K562 (cell line): Measurements from ENCODE around the gene VRK1. TPM values are rescaled to one million over a fixed set of nuclear protein-coding genes. Genes with fewer than 3 reads are reported as not detected.
A peak's percentile ranks its signal among the peaks of the same experiment; 100 is the strongest.

Experiments
- ATF1 ChIP-seq, 2 experiments: fragments of 450-650 bp in 1 of 2; IDR thresholded peaks; 2 replicates each; pipeline ENCODE4 v1.6.1; 2016; ENCODE audit warnings: missing compliant biosample characterization in 1 of 2, missing genetic modification characterization in 1 of 2
- ATF4 ChIP-seq: fragments of 450-650 bp; formaldehyde crosslinking; IDR thresholded peaks from 2 replicates; pipeline ENCODE4 v1.4.0; 2022; ENCODE audit warnings: mild to moderate bottlenecking, moderate library complexity
- BCLAF1 ChIP-seq, 2 experiments: fragments of 450-650 bp in 1 of 2; IDR thresholded peaks; 2 replicates each; pipeline ENCODE4 v1.6.1; 2011 to 2017; ENCODE audit warnings: low read depth in 2 of 2, antibody characterized with exemption in 1 of 2, borderline replicate concordance in 1 of 2, low read length in 1 of 2, mild to moderate bottlenecking in 1 of 2, mixed read lengths in 1 of 2; ENCODE audit not compliant: control insufficient read depth in 1 of 2
- BCOR ChIP-seq: fragments of 450-650 bp; IDR thresholded peaks from 2 replicates; pipeline ENCODE4 v1.6.1; 2016
- CBX5 ChIP-seq: IDR thresholded peaks from 2 replicates; pipeline ENCODE4 v1.6.1; 2014; ENCODE audit warnings: low read depth, borderline replicate concordance
- ERF ChIP-seq: fragments of 450-650 bp; formaldehyde crosslinking; IDR thresholded peaks from 2 replicates; pipeline ENCODE4 v1.4.0; 2020; ENCODE audit warnings: mild to moderate bottlenecking, mixed read lengths
- GABPB2 ChIP-seq: fragments of 250-450 bp; sonication (Bioruptor Pico); conservative IDR thresholded peaks from 2 replicates; pipeline ENCODE4 v1.5.1; 2021; ENCODE audit warnings: mild to moderate bottlenecking
- GATAD2B ChIP-seq: fragments of 450-650 bp; IDR thresholded peaks from 2 replicates; pipeline ENCODE4 v1.6.1; 2017; ENCODE audit warnings: mild to moderate bottlenecking, borderline replicate concordance
- HLTF ChIP-seq: fragments of 450-650 bp; IDR thresholded peaks from 2 replicates; pipeline ENCODE4 v1.6.1; 2016
- PATZ1 ChIP-seq: fragments of 250-450 bp; sonication (Bioruptor Pico); IDR thresholded peaks from 2 replicates; pipeline ENCODE4 v1.5.0; 2020; ENCODE audit warnings: mild to moderate bottlenecking, borderline replicate concordance
- POLR2H ChIP-seq: IDR thresholded peaks from 2 replicates; pipeline ENCODE4 v1.6.1; 2016; ENCODE audit warnings: missing genetic modification characterization, low read depth, mild to moderate bottlenecking, control low read depth, missing compliant biosample characterization, moderate library complexity
- RBM25 ChIP-seq: fragments of 200-400 bp; formaldehyde crosslinking; IDR thresholded peaks from 2 replicates; pipeline ENCODE4 v1.6.1; 2018; ENCODE audit warnings: low read length, low read depth, moderate library complexity; ENCODE audit not compliant: severe bottlenecking
- SMAD1 ChIP-seq: fragments of 150-350 bp; IDR thresholded peaks from 2 replicates; pipeline ENCODE4 v1.6.1; 2014; ENCODE audit warnings: low read length, low read depth; ENCODE audit not compliant: partially characterized antibody
- SREBF1 ChIP-seq: fragments of 150-350 bp; IDR thresholded peaks from 2 replicates; pipeline ENCODE4 v1.6.1; 2014; ENCODE audit warnings: antibody characterized with exemption, low read depth, low read length, borderline replicate concordance
- TRIM28 ChIP-seq: fragments of 450-650 bp; IDR thresholded peaks from 2 replicates; pipeline ENCODE4 v1.6.1; 2017
- ZNF184 ChIP-seq: sonication (generic); formaldehyde crosslinking; IDR thresholded peaks from 2 replicates; pipeline ENCODE4 v1.5.0; 2020; ENCODE audit warnings: missing genetic modification reagents
- ZNF280A ChIP-seq: fragments of 450-650 bp; IDR thresholded peaks from 2 replicates; pipeline ENCODE4 v1.6.1; 2018; ENCODE audit warnings: mild to moderate bottlenecking, low read depth; ENCODE audit not compliant: partially characterized antibody
- ZNF444 ChIP-seq: fragments of 250-450 bp; sonication (Bioruptor Pico); IDR thresholded peaks from 2 replicates; pipeline ENCODE4 v1.4.0; 2020; ENCODE audit warnings: mild to moderate bottlenecking, moderate library complexity
- ZNF77 ChIP-seq: fragments of 250-450 bp; sonication (Bioruptor Pico); IDR thresholded peaks from 2 replicates; pipeline ENCODE4 v1.5.0; 2020
- polyA plus RNA-seq, 8 experiments: library from polyadenylated mRNA; depleted of rRNA in 4 of 8; stranded (reverse) in 5 of 8; unstranded in 3 of 8; fragments of >200 nt; fragmentation: Nextera tagmentation in 2 of 8; fragmentation: Illumina TruSeq in 1 of 8; extraction: Ambion mirVana in 2 of 8; extraction: Trizol in 1 of 8; gene quantifications; 2 replicates each; pipeline versions ENCODE4 v1.2.1 to v1.2.3, GENCODE V29; 2011 to 2014; ENCODE audit warnings: inconsistent platforms in 1 of 8, missing spikeins in 1 of 8
- total RNA-seq, 7 experiments: library from RNA; depleted of rRNA in 6 of 7; stranded (reverse); fragments of >200 nt in 6 of 7; fragmentation: Illumina TruSeq in 2 of 7; extraction: Trizol in 2 of 7; gene quantifications; 2 replicates each; pipeline versions ENCODE4 v1.2.1 to v1.2.3, GENCODE V29; 2011 to 2021; ENCODE audit warnings: low replicate concordance in 1 of 7

The VRK1 gene
- total and polyA plus RNA-seq, 9 of the 15 experiments (the other 6 are each of a cell fraction or from before 2014, with no cell fraction given), result 83.6 to 177 (median 116) TPM

GRCh38 chr14:96909841-96910364, 112.7 kb downstream of the VRK1 start (continued):
- TF ChIP-seq BCLAF1 (IDR thresholded peaks at IDR 0.05; ENCODE audit: borderline replicate concordance in 1 of 2, control insufficient read depth in 1 of 2, low read depth in 2 of 2, low read length in 1 of 2) (no peak), ZNF280A (peak; percentile 56), PATZ1 (CRISPR knock-in tag) (no peak), GABPB2 (CRISPR knock-in tag) (no peak), ZNF77 (no peak), RBM25 (peak; percentile 82), ERF (CRISPR knock-in tag) (no peak), ATF4 (CRISPR knock-in tag) (no peak), CBX5 (peak; percentile 69; the same call in 1 of the 2 replicates), BCOR (peak; percentile 74), ZNF184 (CRISPR knock-in tag) (peak; percentile 97), SREBF1 (no peak), GATAD2B (no peak), ATF1 (CRISPR knock-in tag; IDR thresholded peaks at IDR 0.05) (no peak), ATF1 (tag; IDR thresholded peaks at IDR 0.05) (no peak), ZNF444 (CRISPR knock-in tag) (no peak), HLTF (peak; percentile 88; the same call in 1 of the 2 replicates), POLR2H (tag) (no peak), SMAD1 (no peak), TRIM28 (peak; percentile 90)
